IMR-90 (cell line): ENCODE measurements around the gene SSBP3. TPM values are rescaled to one million over a fixed set of nuclear protein-coding genes. Genes with fewer than 3 reads are reported as not detected.

Experiments used
- ATAC-seq: fragments of 200-7000 bp; cut with Tn5 transposase; 2 replicates; pipeline ENCODE4 v1.9.1; 2020; ENCODE audit warnings: low read depth, mild to moderate bottlenecking, moderate library complexity
- BruUV-seq: library from RNA; stranded (reverse); fragments of 400-500 nt; replicated peaks from 2 replicates; lab custom pipeline; 2021; lab: Mats Ljungman, UMichigan
- CTCF ChIA-PET: fragments of 300-600 bp; formaldehyde crosslinking; extraction: SDS; loops from one replicate; lab custom pipeline; 2021; ENCODE audit warnings: antibody characterized with exemption; lab: Yijun Ruan, JAX
- POLR2A ChIA-PET: fragments of 300-600 bp; sonication (Branson Sonifier 250); formaldehyde crosslinking; loops from one replicate; lab custom pipeline; 2022; ENCODE audit warnings: antibody characterized with exemption; ENCODE audit not compliant: unreplicated experiment; lab: Charles Lee
- DNase-seq: peaks from one replicate; pipeline ENCODE4 v3.0.0; 2013
- H2AFZ ChIP-seq: replicated peaks from 2 replicates; pipeline ENCODE3; 2013; ENCODE audit warnings: low read length, mild to moderate bottlenecking; ENCODE audit not compliant: poor library complexity
- H2AK5ac ChIP-seq: 2 replicates; pipeline ENCODE4 v1.6.1; 2013; ENCODE audit warnings: low read depth, low read length, inconsistent platforms
- H2AK9ac ChIP-seq: replicated peaks from 2 replicates; pipeline ENCODE3; 2013; ENCODE audit warnings: mild to moderate bottlenecking, low read depth, low read length, moderate library complexity; ENCODE audit not compliant: poor library complexity
- H2BK120ac ChIP-seq: 2 replicates; pipeline ENCODE4 v1.6.1; 2013; ENCODE audit warnings: low read depth, low read length, inconsistent platforms
- H2BK15ac ChIP-seq: 3 replicates; pipeline ENCODE4 v1.6.1; 2013; ENCODE audit warnings: low read depth, low read length, inconsistent platforms
- H2BK20ac ChIP-seq: 2 replicates; pipeline ENCODE4 v1.6.1; 2013; ENCODE audit warnings: low read depth, mild to moderate bottlenecking, inconsistent platforms, low read length, moderate library complexity
- H2BK5ac ChIP-seq: 2 replicates; pipeline ENCODE4 v1.6.1; 2013; ENCODE audit warnings: mild to moderate bottlenecking, low read depth, low read length, inconsistent platforms; ENCODE audit not compliant: poor library complexity, severe bottlenecking
- H3K14ac ChIP-seq: replicated peaks from 2 replicates; pipeline ENCODE4 v1.6.1; 2013; ENCODE audit warnings: low read depth, low read length, inconsistent platforms
- H3K18ac ChIP-seq: 2 replicates; pipeline ENCODE4 v1.6.1; 2013; ENCODE audit warnings: low read depth, low read length, control low read depth
- H3K23ac ChIP-seq: 2 replicates; pipeline ENCODE4 v1.6.1; 2013; ENCODE audit warnings: low read depth, low read length, inconsistent platforms
- H3K27ac ChIP-seq: 2 replicates; pipeline ENCODE4 v1.5.1; 2013; ENCODE audit warnings: mild to moderate bottlenecking, control low read depth, low read length; ENCODE audit not compliant: insufficient read depth
- H3K27me3 ChIP-seq: 2 replicates; pipeline ENCODE4 v1.6.1; 2013; ENCODE audit warnings: low read length; ENCODE audit not compliant: control insufficient read depth, insufficient read depth
- H3K36me3 ChIP-seq: 2 replicates; pipeline ENCODE4 v1.6.1; 2013; ENCODE audit warnings: low read length, mixed read lengths; ENCODE audit not compliant: control insufficient read depth, insufficient read depth
- H3K4ac ChIP-seq: 2 replicates; pipeline ENCODE4 v1.6.1; 2013; ENCODE audit warnings: low read depth, low read length, inconsistent platforms
- H3K4me1 ChIP-seq: 2 replicates; pipeline ENCODE4 v1.6.1; 2013; ENCODE audit warnings: low read length, mixed read lengths; ENCODE audit not compliant: control insufficient read depth, insufficient read depth
- H3K4me2 ChIP-seq: 2 replicates; pipeline ENCODE4 v1.6.1; 2013; ENCODE audit warnings: low read depth, mild to moderate bottlenecking, control low read depth, low read length, moderate library complexity
- H3K4me3 ChIP-seq: 2 replicates; pipeline ENCODE4 v1.5.1; 2013; ENCODE audit warnings: low read depth, mild to moderate bottlenecking, control low read depth, low read length, moderate library complexity; ENCODE audit not compliant: insufficient read depth
- H3K56ac ChIP-seq: 2 replicates; pipeline ENCODE4 v1.6.1; 2013; ENCODE audit warnings: low read length, inconsistent platforms; ENCODE audit not compliant: insufficient read depth; ENCODE audit errors: extremely low read depth
- H3K79me1 ChIP-seq, 2 experiments: 2 replicates each; pipeline ENCODE4 v1.6.1; 2013; ENCODE audit warnings: low read length in 2 of 2, inconsistent platforms in 1 of 2, low read depth in 1 of 2
- H3K9ac ChIP-seq: 2 replicates; pipeline ENCODE4 v1.6.1; 2013; ENCODE audit warnings: low read depth, low read length, control low read depth
- H3K9me1 ChIP-seq: 2 replicates; pipeline ENCODE4 v1.6.1; 2013; ENCODE audit warnings: low read length, inconsistent platforms; ENCODE audit not compliant: insufficient read depth
- H3K9me3 ChIP-seq: 2 replicates; pipeline ENCODE4 v1.6.1; 2013; ENCODE audit warnings: low read length; ENCODE audit not compliant: control insufficient read depth, insufficient read depth
- H4K20me1 ChIP-seq: 2 replicates; pipeline ENCODE4 v1.6.1; 2013; ENCODE audit warnings: low read length, inconsistent platforms; ENCODE audit not compliant: insufficient read depth
- H4K5ac ChIP-seq: 2 replicates; pipeline ENCODE4 v1.6.1; 2013; ENCODE audit warnings: mild to moderate bottlenecking, low read depth, low read length, control low read depth
- H4K8ac ChIP-seq, 2 experiments: 2 replicates each; pipeline ENCODE4 v1.6.1; 2013; ENCODE audit warnings: low read depth in 2 of 2, low read length in 2 of 2, control low read depth in 1 of 2, inconsistent platforms in 1 of 2
- H4K91ac ChIP-seq: 2 replicates; pipeline ENCODE4 v1.6.1; 2013; ENCODE audit warnings: low read depth, low read length, inconsistent platforms; ENCODE audit not compliant: insufficient read depth
- CHD1 ChIP-seq: IDR thresholded peaks from 2 replicates; pipeline ENCODE4 v1.6.1; 2012; ENCODE audit warnings: low read depth, low read length, improper control_type of control experiment
- CTCF ChIP-seq: conservative IDR thresholded peaks from 2 replicates; pipeline ENCODE4 v1.5.1; 2012; ENCODE audit warnings: mild to moderate bottlenecking, low read depth, low read length, improper control_type of control experiment
- ELK1 ChIP-seq: fragments of 150-350 bp; IDR thresholded peaks from 2 replicates; pipeline ENCODE4 v1.6.1; 2016; ENCODE audit warnings: low read depth, mild to moderate bottlenecking, low read length, moderate library complexity, borderline replicate concordance
- FOS ChIP-seq: fragments of 150-350 bp; IDR thresholded peaks from 2 replicates; pipeline ENCODE4 v1.6.1; 2016; ENCODE audit warnings: low read depth, low read length
- MAFK ChIP-seq: IDR thresholded peaks from 2 replicates; pipeline ENCODE4 v1.6.1; 2012; ENCODE audit warnings: low read depth, low read length, improper control_type of control experiment
- MAZ ChIP-seq: IDR thresholded peaks from 2 replicates; pipeline ENCODE4 v1.6.1; 2012; ENCODE audit warnings: low read depth, mild to moderate bottlenecking, low read length, improper control_type of control experiment, moderate library complexity, borderline replicate concordance
- MXI1 ChIP-seq: IDR thresholded peaks from 2 replicates; pipeline ENCODE4 v1.6.1; 2012; ENCODE audit warnings: low read depth, mild to moderate bottlenecking, low read length, moderate library complexity, borderline replicate concordance
- NFE2L2 ChIP-seq: fragments of 150-350 bp; IDR thresholded peaks from 2 replicates; pipeline ENCODE4 v1.6.1; 2016; ENCODE audit warnings: low read depth, mild to moderate bottlenecking, low read length
- POLR2A ChIP-seq: IDR thresholded peaks from 2 replicates; pipeline ENCODE4 v1.6.1; 2012; ENCODE audit warnings: mild to moderate bottlenecking, low read depth, low read length
- RAD21 ChIP-seq: IDR thresholded peaks from 2 replicates; pipeline ENCODE4 v1.6.1; 2012; ENCODE audit warnings: low read length, improper control_type of control experiment
- RCOR1 ChIP-seq: IDR thresholded peaks from 2 replicates; pipeline ENCODE4 v1.6.1; 2012; ENCODE audit warnings: mild to moderate bottlenecking, low read length, improper control_type of control experiment; ENCODE audit not compliant: insufficient replicate concordance
- RFX5 ChIP-seq: IDR thresholded peaks from 2 replicates; pipeline ENCODE4 v1.8.0; 2012; ENCODE audit warnings: low read depth, mild to moderate bottlenecking, low read length, moderate library complexity
- SMC3 ChIP-seq: fragments of 150-350 bp; IDR thresholded peaks from 2 replicates; pipeline ENCODE4 v1.6.1; 2016; ENCODE audit warnings: low read depth, mild to moderate bottlenecking, antibody characterized with exemption, low read length, moderate library complexity
- USF2 ChIP-seq: fragments of 150-350 bp; IDR thresholded peaks from 2 replicates; pipeline ENCODE4 v1.6.1; 2017; ENCODE audit warnings: mild to moderate bottlenecking, antibody characterized with exemption, low read length, low read depth
- WGBS, 2 experiments: methylation state at CpG; one replicate each; pipeline versions ENCODE4 v1.1.5 to v1.1.7; 2013; ENCODE audit warnings: missing lambda C conversion rate in 2 of 2; ENCODE audit not compliant: insufficient read length in 1 of 2; ENCODE audit errors: extremely low coverage in 2 of 2; 5-methylcytosine and 5-hydroxymethylcytosine counted together
- dilution Hi-C: fragments of 300-500 bp; cut with HindIII; formaldehyde crosslinking; loops from one replicate; pipeline ENCODE4 v1.14.3; 2018; ENCODE audit warnings: low sequenced_read_pairs; ENCODE audit not compliant: unreplicated experiment
- in situ Hi-C: fragments of 300-500 bp; cut with MboI; formaldehyde crosslinking; loops from 3 replicates; pipeline ENCODE4 v1.14.3; 2019; ENCODE audit warnings: low sequenced_read_pairs, inconsistent platforms, mixed read lengths
- intact Hi-C: fragments of 100-400 bp; cut with micrococcal nuclease; formaldehyde crosslinking; loops from 2 replicates; pipeline ENCODE4 v1.10.0; 2022
- polyA plus RNA-seq, 3 experiments: library from polyadenylated mRNA; depleted of rRNA; stranded (reverse); fragments of >200 nt; gene quantifications; 2 replicates each; pipeline ENCODE4 v1.2.3, GENCODE V29; 2012; ENCODE audit warnings: low replicate concordance in 1 of 3
- total RNA-seq: library from RNA; depleted of rRNA; stranded (reverse); fragments of >200 nt; gene quantifications from 2 replicates; pipeline ENCODE4 v1.2.3, GENCODE V29; 2012

Gene SSBP3
- total and polyA plus RNA-seq, 2 of the 4 experiments (the other 2 are of a cell fraction): 10.9 to 39.6 TPM

- in situ Hi-C loops (no loop called here), intact Hi-C loops (loop anchor here (5.0 kb wide), 1 partner anchor 234 kb away; no protein-coding TSS in a partner anchor), dilution Hi-C loops (no loop called here)
- H4K91ac ChIP-seq: peak overlapping the region; percentile 53
- no peak overlapping the region for H3K56ac ChIP-seq
- no peaks in the 10 kb centered on the region for H3K9me3 ChIP-seq
- peak overlapping the region; percentile 37; the same call in 1 of the 3 replicates for H2BK15ac ChIP-seq
- H3K4me3 ChIP-seq: no peak overlapping the region
- WGBS, 2 experiments: 38% methylated on average over 1 of the region's 5 CpGs; no CpG with 5 or more reads in 1 of the 2 experiments
- 0 out of 2 replicates have a peak overlapping the region, but pooled peaks have one; percentile 27 for H3K14ac ChIP-seq
- H2BK20ac ChIP-seq: peak overlapping the region; percentile 68
- DNase-seq (peak; percentile 94), ATAC-seq (peak; percentile 95)
- peak overlapping the region; percentile 82; the same call in 1 of the 2 replicates for H2AK5ac ChIP-seq
- H2BK5ac ChIP-seq: peak overlapping the region; percentile 50
- peak overlapping the region; percentile 2 for H2AK9ac ChIP-seq
- no peak overlapping the region for H3K18ac ChIP-seq
- peaks cover 22% of the 10 kb centered on the region for H3K4me1 ChIP-seq
- H2BK120ac ChIP-seq: peak overlapping the region; percentile 53
- peak overlapping the region; percentile 71 for H2AFZ ChIP-seq
- peak overlapping the region in 1 of 2 experiments; percentile 62; a peak in 3 of 4 replicates for H4K8ac ChIP-seq
- H3K27me3 ChIP-seq: no peaks in the 10 kb centered on the region
- H3K4ac ChIP-seq: peak overlapping the region; percentile 76
- H3K36me3 ChIP-seq: peaks cover 20% of the 10 kb centered on the region; the same call in 1 of the 2 replicates
- peak overlapping the region; percentile 52; the same call in 1 of the 2 replicates for H3K4me2 ChIP-seq
- POLR2A ChIA-PET: interaction anchor here (0.6 to 0.7 kb wide), 2 partner anchors 132 to 151 kb away, joined by 3 to 25 read pairs; no protein-coding TSS in a partner anchor
- peaks cover 18 to 43% of the 10 kb centered on the region in 2 experiments for H3K79me1 ChIP-seq
- CTCF ChIA-PET: no interaction called here
- H4K5ac ChIP-seq: no peak overlapping the region; the same call in 1 of the 2 replicates
- peak overlapping the region; percentile 25 for H3K27ac ChIP-seq
- BruUV-seq: no TSS peak
- H3K9ac ChIP-seq: no peak overlapping the region
- H3K23ac ChIP-seq: no peak overlapping the region
- H3K9me1 ChIP-seq: peaks cover 17% of the 10 kb centered on the region
- peaks cover 14% of the 10 kb centered on the region; the same call in 1 of the 2 replicates for H4K20me1 ChIP-seq
- no peak for TF ChIP-seq POLR2A
- TF ChIP-seq MXI1: no peak
- TF ChIP-seq RFX5: 0 out of 2 replicates have a peak, but pooled peaks have one; percentile 30
- 0 out of 2 replicates have a peak, but pooled peaks have one; percentile 3 for TF ChIP-seq CTCF
- TF ChIP-seq ELK1: no peak
- 0 out of 2 replicates have a peak, but pooled peaks have one; percentile 21 for TF ChIP-seq RAD21
- TF ChIP-seq MAFK: no peak
- no peak for TF ChIP-seq USF2
- peak; percentile 32; the same call in 1 of the 2 replicates for TF ChIP-seq NFE2L2
- TF ChIP-seq CHD1: no peak
- peak; percentile 75 for TF ChIP-seq RCOR1
- TF ChIP-seq MAZ: peak; percentile 84
- peak; percentile 98 for TF ChIP-seq FOS
- TF ChIP-seq SMC3: peak; percentile 19; the same call in 1 of the 2 replicates
These were observed 152.7 kb downstream of the SSBP3 start for GRCh38 chr1:54253480-54253879.
